Measurements from ENCODE around the gene TAF11L6. TPM values are rescaled to one million over a fixed set of nuclear protein-coding genes. Genes with fewer than 3 reads are reported as not detected.
"Not testable (repeated sequence)": the region's sequence is repeated elsewhere in the genome, so short reads cannot be mapped to it uniquely, and the experiment has no call there.

TAF11L6 gene
- not detected for total RNA-seq
- not detected for total RNA-seq (2013)

DNA sequence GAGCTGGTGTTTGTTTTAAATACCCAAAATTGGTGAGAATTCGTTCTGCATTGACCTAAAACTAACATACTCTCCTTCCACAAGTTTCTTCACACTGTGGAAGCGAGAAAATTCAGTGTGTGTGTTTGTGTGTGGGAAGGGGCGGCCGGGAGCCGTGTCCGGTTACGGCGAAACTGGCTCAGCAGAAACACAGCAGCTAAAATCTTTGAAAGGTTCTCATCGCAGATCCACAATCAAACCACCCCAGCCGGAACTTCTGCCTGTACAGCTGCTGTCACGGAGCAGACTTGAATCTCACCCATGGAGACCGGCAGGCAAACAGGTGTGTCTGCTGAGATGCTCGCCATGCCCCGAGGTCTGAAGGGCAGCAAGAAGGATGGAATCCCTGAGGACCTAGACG lies at the start of gene TAF11L6:
TAF11L6 (plus strand) TSS at position 301 of the 400 bp plus-strand sequence.
- intact Hi-C loops (cut with micrococcal nuclease); H3K4me1 Mint-ChIP-seq; ATAC-seq; H3K9me3 Mint-ChIP-seq; DNase-seq; H3K4me1 ChIP-seq (ENCODE audit: control insufficient read depth, insufficient read depth, low read length); H3K27me3 Mint-ChIP-seq (ENCODE audit: low read depth in 2 of 2); H3K36me3 Mint-ChIP-seq; H3K4me3 Mint-ChIP-seq; H3K27ac ChIP-seq (ENCODE audit: low read length); H3K4me3 ChIP-seq (ENCODE audit: low read length); H3K36me3 ChIP-seq (ENCODE audit: control insufficient read depth, insufficient read depth, low read length); H3K9me3 ChIP-seq (ENCODE audit: control insufficient read depth, insufficient read depth, low read length); H3K27me3 ChIP-seq (ENCODE audit: control insufficient read depth, insufficient read depth, low read length); H3K27ac Mint-ChIP-seq: not testable (repeated sequence)
- no CpG with 5 or more reads among the region's 15 CpGs for WGBS (ENCODE audit: insufficient coverage)

DNA sequence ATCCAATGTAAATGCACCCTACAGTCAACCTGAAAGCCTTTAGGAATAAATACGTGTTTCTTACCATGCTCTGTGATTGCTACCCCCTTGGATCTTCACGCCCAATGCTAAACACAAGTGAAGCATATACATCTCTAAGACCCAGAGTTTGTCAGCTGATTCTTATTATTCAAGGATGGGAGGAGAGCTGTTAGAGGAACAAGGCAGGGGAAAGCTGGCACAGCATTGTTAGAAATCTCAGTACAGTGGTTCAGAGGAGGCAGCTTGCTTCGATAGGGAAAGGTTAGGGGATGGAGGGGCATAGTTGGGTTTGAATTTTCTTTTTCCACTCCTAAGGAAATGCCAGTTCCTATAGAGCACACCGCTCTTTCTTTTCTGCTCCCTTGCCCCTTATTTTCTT lies 47.1 kb upstream of the TAF11L6 start:
- Histone ChIP-seq H3K36me3 (ENCODE audit: control insufficient read depth, insufficient read depth, low read length) (no peaks in the 10 kb centered on the region), H3K27ac (ENCODE audit: low read length) (no peak overlapping the region), H3K27me3 (ENCODE audit: control insufficient read depth, insufficient read depth, low read length) (no peaks in the 10 kb centered on the region), H3K4me1 (ENCODE audit: control insufficient read depth, insufficient read depth, low read length) (no peaks in the 10 kb centered on the region), H3K9me3 (ENCODE audit: control insufficient read depth, insufficient read depth, low read length) (no peaks in the 10 kb centered on the region), H3K4me3 (ENCODE audit: low read length) (no peak overlapping the region)
- Mint-ChIP-seq H3K4me3 (no peak overlapping the region), H3K27me3 (ENCODE audit: low read depth in 2 of 2) (no peaks in the 10 kb centered on the region), H3K4me1 (no peaks in the 10 kb centered on the region), H3K36me3 (peaks cover 6% of the 10 kb centered on the region), H3K9me3 (peaks cover 5 to 10% of the 10 kb centered on the region in 2 donors), H3K27ac (no peak overlapping the region)
- DNase-seq (no peak), ATAC-seq (no peak)
- WGBS (ENCODE audit: insufficient coverage): 78% methylated on average over 3 of the region's 4 CpGs
- intact Hi-C loops (cut with micrococcal nuclease): no loop called here
- TF ChIP-seq, protein P1, sequence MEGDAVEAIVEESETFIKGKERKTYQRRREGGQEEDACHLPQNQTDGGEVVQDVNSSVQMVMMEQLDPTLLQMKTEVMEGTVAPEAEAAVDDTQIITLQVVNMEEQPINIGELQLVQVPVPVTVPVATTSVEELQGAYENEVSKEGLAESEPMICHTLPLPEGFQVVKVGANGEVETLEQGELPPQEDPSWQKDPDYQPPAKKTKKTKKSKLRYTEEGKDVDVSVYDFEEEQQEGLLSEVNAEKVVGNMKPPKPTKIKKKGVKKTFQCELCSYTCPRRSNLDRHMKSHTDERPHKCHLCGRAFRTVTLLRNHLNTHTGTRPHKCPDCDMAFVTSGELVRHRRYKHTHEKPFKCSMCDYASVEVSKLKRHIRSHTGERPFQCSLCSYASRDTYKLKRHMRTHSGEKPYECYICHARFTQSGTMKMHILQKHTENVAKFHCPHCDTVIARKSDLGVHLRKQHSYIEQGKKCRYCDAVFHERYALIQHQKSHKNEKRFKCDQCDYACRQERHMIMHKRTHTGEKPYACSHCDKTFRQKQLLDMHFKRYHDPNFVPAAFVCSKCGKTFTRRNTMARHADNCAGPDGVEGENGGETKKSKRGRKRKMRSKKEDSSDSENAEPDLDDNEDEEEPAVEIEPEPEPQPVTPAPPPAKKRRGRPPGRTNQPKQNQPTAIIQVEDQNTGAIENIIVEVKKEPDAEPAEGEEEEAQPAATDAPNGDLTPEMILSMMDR (IDR thresholded peaks at IDR 0.05): no peak

DNA sequence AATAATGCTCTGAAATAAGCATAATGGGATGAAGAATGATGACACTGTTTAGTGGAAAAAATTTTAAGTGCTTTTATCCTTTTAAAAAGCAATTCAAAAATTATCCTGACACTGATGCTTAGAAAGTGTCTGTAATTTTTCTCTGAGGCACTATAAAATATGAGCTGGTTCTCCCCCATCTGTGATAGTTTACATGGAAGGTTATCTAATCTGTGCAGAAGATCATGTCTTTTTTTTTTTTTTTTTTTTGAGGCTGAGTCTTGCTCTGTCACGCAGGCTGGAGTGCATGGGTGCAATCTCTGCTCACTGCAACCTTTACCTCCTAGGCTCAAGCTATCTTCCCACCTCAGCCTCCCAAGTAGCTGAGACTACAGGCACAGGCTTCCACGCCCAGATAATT lies 45.7 kb upstream of the TAF11L6 start:
- Mint-ChIP-seq H3K9me3 (peaks cover 5 to 10% of the 10 kb centered on the region in 2 donors), H3K4me3 (no peak overlapping the region), H3K27ac (no peak overlapping the region), H3K27me3 (ENCODE audit: low read depth in 2 of 2) (no peaks in the 10 kb centered on the region), H3K36me3 (peaks cover 7% of the 10 kb centered on the region), H3K4me1 (no peaks in the 10 kb centered on the region)
- Histone ChIP-seq H3K4me1 (ENCODE audit: control insufficient read depth, insufficient read depth, low read length) (no peaks in the 10 kb centered on the region), H3K27me3 (ENCODE audit: control insufficient read depth, insufficient read depth, low read length) (no peaks in the 10 kb centered on the region), H3K36me3 (ENCODE audit: control insufficient read depth, insufficient read depth, low read length) (no peaks in the 10 kb centered on the region), H3K27ac (ENCODE audit: low read length) (no peak overlapping the region), H3K4me3 (ENCODE audit: low read length) (no peak overlapping the region), H3K9me3 (ENCODE audit: control insufficient read depth, insufficient read depth, low read length) (no peaks in the 10 kb centered on the region)
- DNase-seq (no peak), ATAC-seq (no peak)
- TF ChIP-seq, protein P1 (IDR thresholded peaks at IDR 0.05): no peak
- WGBS (ENCODE audit: insufficient coverage): 94% methylated on average over 2 of the region's 2 CpGs
- intact Hi-C loops (cut with micrococcal nuclease): no loop called here

DNA sequence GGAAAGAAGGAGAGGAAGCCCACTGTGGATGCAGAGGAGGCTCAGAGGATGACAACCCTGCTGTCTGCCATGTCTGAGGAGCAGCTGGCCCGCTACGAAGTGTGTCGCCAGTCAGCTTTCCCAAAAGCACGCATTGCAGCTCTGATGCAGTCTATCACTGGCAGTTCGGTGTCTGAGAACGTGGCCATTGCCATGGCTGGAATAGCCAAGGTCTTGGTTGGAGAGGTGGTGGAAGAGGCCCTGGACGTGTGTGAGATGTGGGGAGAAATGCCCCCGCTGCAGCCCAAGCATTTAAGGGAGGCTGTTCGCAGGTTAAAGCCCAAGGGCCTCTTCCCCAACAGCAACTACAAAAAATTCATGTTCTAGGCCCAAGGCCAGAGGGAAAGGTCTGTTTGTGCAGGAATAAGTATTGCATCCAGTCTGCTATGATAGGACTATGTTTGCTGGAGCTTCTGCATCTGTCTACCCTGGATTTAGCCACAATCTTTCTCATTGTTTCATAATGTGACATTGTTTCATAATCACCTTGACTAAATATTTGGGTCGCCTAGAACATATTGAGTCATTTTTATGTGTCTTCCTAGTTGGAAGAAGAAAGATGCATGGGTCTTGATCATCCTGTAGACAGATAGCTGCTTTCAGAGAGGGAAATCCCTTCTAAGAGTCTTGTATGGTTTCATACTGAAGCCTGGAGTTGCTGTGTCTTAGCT lies 41.9 kb upstream of the TAF11L6 start:
- H3K9me3 Mint-ChIP-seq; H3K36me3 Mint-ChIP-seq; H3K27ac Mint-ChIP-seq; H3K4me1 ChIP-seq (ENCODE audit: control insufficient read depth, insufficient read depth, low read length); H3K27ac ChIP-seq (ENCODE audit: low read length); H3K9me3 ChIP-seq (ENCODE audit: control insufficient read depth, insufficient read depth, low read length); H3K4me3 Mint-ChIP-seq; H3K27me3 Mint-ChIP-seq (ENCODE audit: low read depth in 2 of 2); ATAC-seq; DNase-seq; H3K27me3 ChIP-seq (ENCODE audit: control insufficient read depth, insufficient read depth, low read length); H3K36me3 ChIP-seq (ENCODE audit: control insufficient read depth, insufficient read depth, low read length); intact Hi-C loops (cut with micrococcal nuclease); H3K4me1 Mint-ChIP-seq; H3K4me3 ChIP-seq (ENCODE audit: low read length): not testable (repeated sequence)
- 96% methylated on average over 7 of the region's 10 CpGs for WGBS (ENCODE audit: insufficient coverage)
